Mesenteric fat pad (tissue), 1 donor: ENCODE data around the gene MAGOHB. TPM values are rescaled to one million over a fixed set of nuclear protein-coding genes. Genes with fewer than 3 reads are reported as not detected.
"Not testable (repeated sequence)": the region's sequence is repeated elsewhere in the genome, so short reads cannot be mapped to it uniquely, and the experiment has no call there.

ENCODE experiments used
- DNase-seq: peaks from one replicate; pipeline ENCODE4 v3.0.0-alpha.2; 2020; ENCODE audit warnings: low spot score
- long read RNA-seq: library from polyadenylated mRNA; unstranded; transcript quantifications from one replicate; pipeline ENCODE4 v2.0.0, GENCODE V29; 2020
- total RNA-seq: library from RNA; stranded (reverse); fragmentation: NEBNext Ultra II Directional; extraction: Animal tissue kit (Norgen Biotek cat#: 25700); gene quantifications from one replicate; pipeline ENCODE4 v1.2.1, GENCODE V29; 2021
- donor health status: DM: yes; HTN: yes; CAD: no.

Gene MAGOHB
- 17.7 TPM for total RNA-seq
- long read RNA-seq, partial matches to known transcripts = 0 of 8 reads
- long read RNA-seq, other reads (novel, unspliced or antisense) = 1 of 8 reads

GRCh38 chr12:10613349-10614055 lies at the start of gene MAGOHB:
MAGOHB (minus strand) TSS chr12:10613609; CDS start chr12:10613532, 77 bp downstream.
- DNase-seq = peak; percentile 98

- DNase-seq = no peak
Measured at GRCh38 chr12:10661338-10661737, 47.9 kb upstream of the MAGOHB start.

GRCh38 chr12:10654003-10654402 lies 40.6 kb upstream of the MAGOHB start:
- DNase-seq = no peak

- no peak for DNase-seq
Measured at GRCh38 chr12:10652192-10652591, 38.8 kb upstream of the MAGOHB start.

- not testable (repeated sequence) for DNase-seq
Measured at GRCh38 chr12:10646576-10646975, 33.2 kb upstream of the MAGOHB start.

GRCh38 chr12:10645910-10646309 lies 32.5 kb upstream of the MAGOHB start:
- DNase-seq = no peak

GRCh38 chr12:10641735-10642500 lies 28.5 kb upstream of the MAGOHB start:
- DNase-seq = no peak

GRCh38 chr12:10638728-10639127 lies 25.3 kb upstream of the MAGOHB start:
- no peak for DNase-seq

- no peak for DNase-seq
Measured at GRCh38 chr12:10636611-10637010, 23.2 kb upstream of the MAGOHB start.

GRCh38 chr12:10636124-10636523 lies 22.7 kb upstream of the MAGOHB start:
- no peak for DNase-seq

GRCh38 chr12:10635306-10635705 lies 21.9 kb upstream of the MAGOHB start:
- DNase-seq = no peak

- no peak for DNase-seq
Measured at GRCh38 chr12:10634427-10634826, 21.0 kb upstream of the MAGOHB start.

GRCh38 chr12:10633541-10633940 lies 20.1 kb upstream of the MAGOHB start:
- no peak for DNase-seq

- no peak for DNase-seq
Measured at GRCh38 chr12:10632226-10632625, 18.8 kb upstream of the MAGOHB start.

GRCh38 chr12:10624605-10625004 lies 11.2 kb upstream of the MAGOHB start:
- no peak for DNase-seq

GRCh38 chr12:10623131-10623530 lies 9.7 kb upstream of the MAGOHB start:
- DNase-seq = no peak

GRCh38 chr12:10621278-10621677 lies 7.9 kb upstream of the MAGOHB start:
- no peak for DNase-seq

- no peak for DNase-seq
Measured at GRCh38 chr12:10620078-10620779, 6.8 kb upstream of the MAGOHB start.

- no peak for DNase-seq
Measured at GRCh38 chr12:10618338-10618987, 5.1 kb upstream of the MAGOHB start.

GRCh38 chr12:10617863-10618262 lies 4.5 kb upstream of the MAGOHB start:
- DNase-seq = no peak

- DNase-seq = no peak
Measured at GRCh38 chr12:10615532-10615931, 2.1 kb upstream of the MAGOHB start.

- no peak for DNase-seq
Measured at GRCh38 chr12:10614056-10614370, 604 bp upstream of the MAGOHB start.
